OCI-LY3 (cell line): ENCODE measurements around the gene TNS2.

ENCODE experiments used
- H2AFZ ChIP-seq: fragments of 200-600, 300-600 bp; shearing (Covaris generic); 2 replicates; pipeline ENCODE4 v1.6.0; 2014; ENCODE audit warnings: antibody characterized with exemption, low read depth, low read length
- H3K27ac ChIP-seq: fragments of 200-600, 300-600 bp; sonication (generic); 2 replicates; pipeline ENCODE4 v1.5.1; 2014; ENCODE audit warnings: mild to moderate bottlenecking, low read length, moderate library complexity, mixed read lengths
- H3K27me3 ChIP-seq: fragments of 200-600, 300-600 bp; sonication (generic); 2 replicates; pipeline ENCODE4 v1.6.1; 2014; ENCODE audit warnings: low read depth, low read length, mixed read lengths
- H3K36me3 ChIP-seq: fragments of 200-600, 300-600 bp; sonication (generic); replicated peaks from 2 replicates; pipeline ENCODE3; 2014; ENCODE audit warnings: low read depth, low read length, mixed read lengths
- H3K4me1 ChIP-seq: fragments of 300-600, 200-600 bp; sonication (generic); 2 replicates; pipeline ENCODE4 v1.6.1; 2014; ENCODE audit warnings: low read length, mixed read lengths
- H3K4me2 ChIP-seq: fragments of 200-600, 300-600 bp; sonication (generic); 2 replicates; pipeline ENCODE4 v1.6.1; 2014; ENCODE audit warnings: low read length, mixed read lengths
- H3K4me3 ChIP-seq: fragments of 300-600, 200-600 bp; sonication (generic); 2 replicates; pipeline ENCODE4 v1.5.1; 2014; ENCODE audit warnings: antibody characterized with exemption, mild to moderate bottlenecking, low read length, moderate library complexity
- H3K79me2 ChIP-seq: fragments of 300-600, 200-600 bp; shearing (Covaris generic); 2 replicates; pipeline ENCODE4 v1.6.1; 2014; ENCODE audit warnings: mild to moderate bottlenecking, low read length, mixed read lengths
- H3K9ac ChIP-seq: fragments of 300-600, 200-600 bp; shearing (Covaris generic); 2 replicates; pipeline ENCODE4 v1.6.0; 2014; ENCODE audit warnings: mild to moderate bottlenecking, low read length, moderate library complexity
- H3K9me3 ChIP-seq: fragments of 200-600, 300-600 bp; shearing (Covaris generic); 2 replicates; pipeline ENCODE4 v1.6.1; 2014; ENCODE audit warnings: low read length, mixed read lengths; ENCODE audit not compliant: insufficient read depth
- H4K20me1 ChIP-seq: fragments of 200-600, 300-600 bp; sonication (generic); 2 replicates; pipeline ENCODE4 v1.6.1; 2016; ENCODE audit warnings: low read length, mixed read lengths; ENCODE audit not compliant: insufficient read depth
- EZH2phosphoT487 ChIP-seq: fragments of 200-600 bp; shearing (Covaris generic); IDR thresholded peaks from 2 replicates; pipeline ENCODE4 v1.6.1; 2018; ENCODE audit warnings: antibody characterized with exemption, mixed run types, low read depth
- TF ChIP-seq, protein P1 (sequence below): fragments of 200-600, 300-600 bp; sonication (generic); IDR thresholded peaks from 2 replicates; pipeline ENCODE4 v1.5.1; 2014; ENCODE audit warnings: antibody characterized with exemption, low read length, low read depth

TNS2 gene

GRCh38 chr12:53068811-53069585 is 19.1 kb downstream of the TNS2 start:
- Histone ChIP-seq H4K20me1 (no peaks in the 10 kb centered on the region), H3K79me2 (no peaks in the 10 kb centered on the region), H3K9me3 (no peaks in the 10 kb centered on the region), H3K4me3 (no peak overlapping the region), H2AFZ (no peak overlapping the region), H3K36me3 (peaks cover 19% of the 10 kb centered on the region), H3K4me1 (peaks cover 11% of the 10 kb centered on the region), H3K9ac (no peak overlapping the region), H3K27ac (no peak overlapping the region), H3K4me2 (no peak overlapping the region), H3K27me3 (no peaks in the 10 kb centered on the region)
- TF ChIP-seq EZH2phosphoT487 = no peak

- H3K79me2 ChIP-seq = no peaks in the 10 kb centered on the region
- no peaks in the 10 kb centered on the region for H4K20me1 ChIP-seq
- no peak overlapping the region for H3K27ac ChIP-seq
- peaks cover 11% of the 10 kb centered on the region for H3K4me1 ChIP-seq
- peaks cover 22% of the 10 kb centered on the region for H3K36me3 ChIP-seq
- no peak overlapping the region for H3K9ac ChIP-seq
- TF ChIP-seq, protein P1, sequence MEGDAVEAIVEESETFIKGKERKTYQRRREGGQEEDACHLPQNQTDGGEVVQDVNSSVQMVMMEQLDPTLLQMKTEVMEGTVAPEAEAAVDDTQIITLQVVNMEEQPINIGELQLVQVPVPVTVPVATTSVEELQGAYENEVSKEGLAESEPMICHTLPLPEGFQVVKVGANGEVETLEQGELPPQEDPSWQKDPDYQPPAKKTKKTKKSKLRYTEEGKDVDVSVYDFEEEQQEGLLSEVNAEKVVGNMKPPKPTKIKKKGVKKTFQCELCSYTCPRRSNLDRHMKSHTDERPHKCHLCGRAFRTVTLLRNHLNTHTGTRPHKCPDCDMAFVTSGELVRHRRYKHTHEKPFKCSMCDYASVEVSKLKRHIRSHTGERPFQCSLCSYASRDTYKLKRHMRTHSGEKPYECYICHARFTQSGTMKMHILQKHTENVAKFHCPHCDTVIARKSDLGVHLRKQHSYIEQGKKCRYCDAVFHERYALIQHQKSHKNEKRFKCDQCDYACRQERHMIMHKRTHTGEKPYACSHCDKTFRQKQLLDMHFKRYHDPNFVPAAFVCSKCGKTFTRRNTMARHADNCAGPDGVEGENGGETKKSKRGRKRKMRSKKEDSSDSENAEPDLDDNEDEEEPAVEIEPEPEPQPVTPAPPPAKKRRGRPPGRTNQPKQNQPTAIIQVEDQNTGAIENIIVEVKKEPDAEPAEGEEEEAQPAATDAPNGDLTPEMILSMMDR = no peak
- TF ChIP-seq EZH2phosphoT487 = no peak
- H3K9me3 ChIP-seq = no peaks in the 10 kb centered on the region
- no peak overlapping the region for H3K4me3 ChIP-seq
- no peaks in the 10 kb centered on the region for H3K27me3 ChIP-seq
- H3K4me2 ChIP-seq = no peak overlapping the region
- H2AFZ ChIP-seq = no peak overlapping the region
Observed at GRCh38 chr12:53069621-53070410, 20.0 kb downstream of the TNS2 start.

DNA sequence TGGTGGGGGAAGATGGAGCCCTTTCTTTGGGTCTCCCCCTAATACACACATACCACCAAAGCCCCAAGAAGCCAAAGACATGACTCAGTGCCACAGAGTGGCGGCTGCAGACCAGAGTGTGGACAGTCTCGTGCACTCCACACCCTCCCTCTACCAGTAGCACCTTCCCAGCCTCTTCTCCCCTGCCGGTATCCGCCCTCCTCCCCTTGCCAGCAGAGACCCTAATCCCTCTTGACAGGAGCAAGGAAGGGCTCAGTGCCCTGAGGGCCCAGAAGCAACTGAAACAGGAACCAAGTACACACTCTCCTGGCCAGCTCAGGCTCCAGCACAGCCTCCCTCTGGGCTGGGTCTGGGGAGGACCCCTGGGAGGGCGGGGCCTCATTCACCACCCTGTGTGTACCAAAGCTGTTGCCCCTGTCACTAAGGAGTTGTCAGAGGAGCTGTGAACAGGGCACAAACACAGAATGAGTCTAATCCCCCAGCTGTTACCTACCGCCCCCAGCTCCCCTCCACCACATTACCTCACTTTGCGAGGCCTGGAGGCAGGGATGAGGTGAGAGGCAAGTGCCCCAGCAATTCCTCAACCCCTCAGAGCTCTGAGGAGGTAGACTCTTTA is 21.1 kb downstream of the TNS2 start:
- TF ChIP-seq, protein P1 = no peak
- no peak for TF ChIP-seq EZH2phosphoT487
- Histone ChIP-seq H3K27ac (no peak overlapping the region), H3K4me2 (no peak overlapping the region), H3K9ac (no peak overlapping the region), H3K36me3 (peaks cover 22% of the 10 kb centered on the region), H3K4me3 (no peak overlapping the region), H3K4me1 (peaks cover 11% of the 10 kb centered on the region), H3K9me3 (no peaks in the 10 kb centered on the region), H4K20me1 (no peaks in the 10 kb centered on the region), H3K79me2 (no peaks in the 10 kb centered on the region), H2AFZ (no peak overlapping the region), H3K27me3 (no peaks in the 10 kb centered on the region)

DNA sequence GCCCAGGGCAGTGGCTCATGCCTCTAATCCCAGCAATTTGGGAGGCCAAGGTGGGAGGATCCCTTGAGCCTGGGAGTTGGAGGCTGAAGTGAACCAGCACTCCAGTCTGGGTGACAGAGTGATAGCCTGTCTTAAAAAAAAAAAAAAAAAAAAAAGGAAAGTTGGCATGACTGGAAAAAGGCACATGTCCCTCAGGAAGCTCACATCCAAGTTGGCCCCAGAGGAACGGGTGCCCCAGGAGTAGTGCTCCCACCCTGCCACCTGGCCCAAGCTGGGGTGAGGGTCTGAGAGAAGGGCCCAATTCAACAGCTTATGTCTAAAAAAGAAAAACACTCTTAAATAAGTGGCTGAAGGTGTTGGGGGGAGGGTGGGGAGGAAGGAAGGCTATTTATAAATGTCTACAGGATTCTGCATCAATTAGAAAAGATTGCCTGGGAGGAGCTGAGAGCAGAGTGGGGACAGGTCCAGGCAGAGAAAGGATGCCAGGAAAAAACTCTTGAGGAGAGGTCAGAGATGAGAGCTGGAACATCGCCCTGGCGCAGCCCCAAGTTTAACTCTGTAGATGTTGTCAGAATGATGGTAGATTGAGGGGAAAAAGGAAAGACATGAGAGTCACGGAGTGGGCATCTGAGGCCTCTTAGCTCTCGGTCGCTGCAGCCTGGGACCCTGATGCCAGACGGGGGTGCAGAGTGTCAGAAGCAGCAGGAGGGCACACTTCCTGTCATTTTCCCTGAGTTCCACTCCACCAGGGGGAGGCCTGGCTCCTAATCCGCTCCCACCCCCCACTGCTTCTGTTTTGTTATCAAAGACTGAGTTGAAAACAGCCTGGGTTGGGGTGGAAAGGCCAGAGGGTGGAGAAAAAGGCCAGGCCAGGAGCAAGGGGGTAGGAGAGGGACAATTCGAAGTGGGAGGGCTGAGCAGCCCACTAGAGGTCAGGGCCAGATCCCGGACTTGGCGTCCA is 22.0 kb downstream of the TNS2 start:
- H3K36me3 ChIP-seq = peaks cover 18% of the 10 kb centered on the region
- TF ChIP-seq EZH2phosphoT487 = no peak
- TF ChIP-seq, protein P1 = no peak
- H3K27me3 ChIP-seq = no peaks in the 10 kb centered on the region
- no peak overlapping the region for H3K4me2 ChIP-seq
- H3K79me2 ChIP-seq = no peaks in the 10 kb centered on the region
- H4K20me1 ChIP-seq = no peaks in the 10 kb centered on the region
- H3K27ac ChIP-seq = no peak overlapping the region
- H3K4me1 ChIP-seq = peaks cover 11% of the 10 kb centered on the region
- H2AFZ ChIP-seq = no peak overlapping the region
- H3K9ac ChIP-seq = no peak overlapping the region
- H3K4me3 ChIP-seq = no peak overlapping the region
- no peaks in the 10 kb centered on the region for H3K9me3 ChIP-seq
